HG03108 (cell line): ENCODE data around the gene GFI1B.
A peak's percentile ranks its signal among the peaks of the same experiment; 100 is the strongest.
"Not testable (repeated sequence)": the region's sequence is repeated elsewhere in the genome, so short reads cannot be mapped to it uniquely, and the experiment has no call there.

Experiments
- ATAC-seq: cut with Tn5 transposase; IDR thresholded peaks from one replicate; pipeline ENCODE4 v1.9.1; 2021; ENCODE audit warnings: moderate library complexity; ENCODE audit not compliant: unreplicated experiment

The GFI1B gene

DNA sequence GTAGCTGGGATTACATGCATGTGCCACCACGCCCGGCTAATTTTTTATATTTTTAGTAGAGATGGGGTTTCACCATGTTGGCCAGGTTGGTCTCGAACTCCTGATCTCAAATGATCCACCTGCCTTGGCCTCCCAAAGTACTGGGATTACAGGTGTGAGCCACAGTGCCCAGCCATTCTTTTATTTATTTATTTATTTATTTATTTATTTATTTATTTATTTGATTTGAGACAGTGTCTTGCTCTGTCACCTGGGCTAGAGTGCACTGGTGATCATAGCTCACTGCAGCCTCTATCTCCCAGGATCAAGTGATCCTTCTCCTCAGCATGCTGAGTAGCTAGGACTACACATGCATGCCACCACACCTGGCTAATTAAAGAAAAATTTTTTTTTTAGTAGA, 10.6 kb upstream of the GFI1B start:
- ATAC-seq, result not testable (repeated sequence)

DNA sequence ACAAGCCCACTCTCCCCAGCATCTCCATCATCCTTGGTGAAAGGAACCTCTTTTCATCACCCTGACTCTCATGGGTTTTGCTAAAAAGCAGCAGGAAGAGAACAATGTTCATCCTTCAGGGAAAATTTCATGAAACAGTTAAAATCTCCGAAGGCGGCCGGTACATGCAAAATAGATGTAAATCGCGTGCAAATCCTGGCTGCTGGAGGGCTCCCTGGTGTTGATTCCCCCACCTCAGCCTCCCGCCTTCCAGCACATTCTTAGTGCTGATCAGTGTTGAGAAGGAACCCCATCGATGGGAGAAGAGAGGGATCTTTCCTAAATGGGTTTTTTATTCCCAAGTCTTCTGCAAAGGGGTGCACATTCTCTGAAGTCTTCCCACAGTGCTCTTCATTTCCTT, 8.7 kb upstream of the GFI1B start:
- ATAC-seq, result no peak

- no peak for ATAC-seq
These were observed 8.0 kb upstream of the GFI1B start for GRCh38 chr9:132970324-132971062.

- no peak for ATAC-seq
These were observed 5.3 kb upstream of the GFI1B start for GRCh38 chr9:132973166-132973565.

GRCh38 chr9:132973713-132974112, 4.8 kb upstream of the GFI1B start:
- ATAC-seq, result no peak

- no peak for ATAC-seq
These were observed 2.5 kb upstream of the GFI1B start for GRCh38 chr9:132975961-132976360.

DNA sequence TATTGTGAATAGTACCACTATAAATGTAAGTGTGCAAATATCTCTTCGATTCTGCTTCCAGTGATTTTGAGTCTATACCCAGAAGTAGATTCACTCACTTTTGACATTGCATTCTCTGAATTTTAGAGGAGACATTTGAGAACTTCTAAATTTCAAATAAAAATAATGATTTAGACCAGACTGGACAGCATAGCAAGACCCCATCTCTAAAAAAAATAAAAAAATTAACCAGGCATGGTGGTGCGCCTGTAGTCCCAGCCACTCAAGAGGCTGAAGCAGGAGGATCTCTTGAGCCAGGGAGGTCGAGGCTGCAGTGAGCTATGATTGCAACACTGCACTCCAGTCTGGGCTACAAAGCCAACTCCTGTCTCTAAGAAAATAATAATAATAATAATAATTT, 1.9 kb upstream of the GFI1B start:
- ATAC-seq, result no peak

DNA sequence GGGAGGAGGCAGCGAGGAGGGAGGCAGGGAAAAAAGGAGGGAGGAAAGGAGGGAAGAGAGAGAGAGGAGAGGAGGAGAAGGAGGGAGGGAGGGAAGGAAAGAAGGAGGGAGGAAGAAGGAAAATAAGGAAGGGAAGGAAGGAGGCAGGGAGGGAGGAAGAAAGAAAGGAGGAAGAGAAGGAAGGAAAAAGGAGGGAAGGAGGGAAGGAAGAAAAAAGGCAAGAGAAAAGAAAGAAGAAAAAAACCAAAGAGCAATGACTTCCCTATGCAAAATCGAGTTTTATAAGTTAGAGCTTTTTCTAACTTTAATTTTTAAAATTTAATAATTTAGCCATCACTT, 413 bp upstream of the GFI1B start:
- no peak for ATAC-seq

DNA sequence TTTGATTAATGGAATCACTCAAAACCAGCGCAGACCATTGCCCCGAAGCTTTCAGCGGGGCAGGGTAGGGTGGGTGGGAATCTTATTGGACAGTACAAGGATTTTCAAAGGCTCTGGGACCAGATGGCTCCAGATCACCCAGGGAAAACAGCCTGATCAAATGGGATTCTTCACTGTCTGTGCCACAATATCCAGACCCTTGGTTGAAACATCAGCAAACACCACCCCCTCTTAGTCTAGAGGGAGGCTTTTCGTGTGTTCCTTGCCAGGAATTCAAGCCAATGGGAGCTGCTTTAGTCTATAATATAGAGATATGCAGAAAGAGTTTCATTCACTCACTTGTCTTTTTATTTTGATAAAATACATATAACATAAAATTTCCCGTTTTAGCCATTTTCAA, 1.7 kb downstream of the GFI1B start:
- no peak for ATAC-seq

DNA sequence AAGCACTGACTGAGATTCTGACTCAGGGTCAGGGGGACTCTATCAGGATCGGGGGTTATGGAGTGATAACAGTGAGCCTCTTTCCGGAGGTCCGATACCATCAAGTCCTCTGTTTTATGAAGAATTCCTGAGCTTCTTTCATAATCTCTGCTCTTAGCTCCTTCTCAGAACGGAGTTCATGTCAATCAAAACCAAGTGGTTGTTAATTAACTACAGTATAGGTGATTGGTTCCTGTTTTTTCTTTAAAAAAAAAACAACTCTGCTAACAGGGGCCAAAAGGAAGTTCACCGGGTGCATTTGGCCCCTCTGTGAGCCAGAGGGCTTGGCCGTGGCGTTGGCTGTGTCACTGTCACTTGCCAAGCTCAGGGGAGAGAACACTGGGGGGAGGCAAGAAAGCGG, 4.0 kb downstream of the GFI1B start:
- ATAC-seq, result peak; percentile 58

DNA sequence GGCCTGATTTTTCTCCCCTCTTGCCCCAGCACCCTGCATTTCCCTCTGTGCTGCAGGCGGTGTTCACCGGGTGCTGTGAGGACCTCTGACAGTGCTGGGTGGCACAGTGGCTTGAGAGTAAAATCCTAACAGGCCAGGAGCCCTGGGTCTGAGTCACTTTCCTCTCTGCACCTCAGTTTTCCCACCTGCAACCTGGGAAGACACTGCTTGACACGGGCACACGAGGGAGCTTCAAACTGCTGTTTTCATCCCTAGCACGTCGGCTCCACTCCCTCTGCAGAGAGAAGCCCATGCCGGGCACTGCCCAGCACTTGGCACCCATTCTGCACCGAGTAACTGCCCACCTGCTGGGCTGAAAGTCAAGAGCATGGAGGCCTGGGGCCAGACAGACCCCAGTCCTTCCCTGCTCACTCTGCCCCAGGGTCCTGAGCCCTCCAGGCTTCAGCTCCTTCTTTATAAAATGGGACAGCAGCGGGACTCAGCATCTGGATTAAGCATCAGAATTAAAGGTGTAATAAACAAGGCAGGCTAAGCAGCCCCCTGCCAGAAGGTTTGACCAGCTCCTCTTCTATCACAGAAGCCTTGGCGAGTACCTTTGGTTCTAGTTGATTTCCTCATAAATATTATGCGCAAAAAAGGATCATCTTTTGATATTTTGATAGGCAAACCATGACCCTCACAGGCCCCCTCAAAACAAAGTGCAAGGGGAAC, 5.2 kb downstream of the GFI1B start:
- no peak for ATAC-seq

DNA sequence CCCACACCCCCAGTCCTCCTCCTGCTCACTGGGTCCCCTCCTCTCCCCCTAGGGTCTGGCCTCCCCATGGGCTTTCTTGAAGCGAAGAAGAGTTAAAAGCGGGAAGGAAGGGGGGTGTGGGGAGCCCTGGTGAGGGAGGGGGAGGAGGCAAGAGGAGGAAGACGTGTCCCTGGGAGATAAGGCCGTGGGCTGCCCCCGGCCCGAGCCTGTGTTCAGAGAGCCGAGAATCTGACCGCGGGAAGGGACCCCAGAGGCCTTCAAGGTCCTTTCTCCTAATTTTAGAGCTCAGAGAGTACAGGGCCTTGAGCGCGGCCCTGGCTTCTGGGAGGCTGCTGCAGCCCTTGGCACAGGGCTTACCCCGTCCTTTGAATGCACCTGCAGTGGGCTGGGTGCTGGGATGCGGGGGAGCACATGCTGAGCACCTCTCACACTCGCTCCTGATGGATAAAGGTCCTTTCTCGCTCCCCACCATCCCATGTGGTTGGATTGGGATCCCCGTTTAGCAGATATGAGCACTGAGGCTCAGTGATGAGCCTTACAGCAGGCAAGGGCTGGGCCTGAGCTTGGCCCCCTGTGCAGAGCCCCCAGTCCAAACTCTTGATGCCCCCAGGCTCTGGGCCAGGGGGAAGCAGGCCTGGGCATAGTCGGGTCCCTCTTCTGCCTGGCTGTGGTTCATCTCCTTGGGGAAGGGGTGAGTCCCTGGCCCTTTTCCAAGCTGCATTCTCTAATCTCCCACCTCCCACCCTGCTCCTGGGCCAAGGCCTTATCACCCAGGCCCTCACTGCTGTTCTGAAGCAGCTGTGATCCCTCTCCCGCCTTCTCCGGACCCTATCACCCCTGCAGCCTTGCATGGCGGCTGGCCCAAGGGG, 5.9 kb downstream of the GFI1B start:
- ATAC-seq, result no peak

- no peak for ATAC-seq
These were observed 6.5 kb downstream of the GFI1B start for GRCh38 chr9:132985071-132985350.

DNA sequence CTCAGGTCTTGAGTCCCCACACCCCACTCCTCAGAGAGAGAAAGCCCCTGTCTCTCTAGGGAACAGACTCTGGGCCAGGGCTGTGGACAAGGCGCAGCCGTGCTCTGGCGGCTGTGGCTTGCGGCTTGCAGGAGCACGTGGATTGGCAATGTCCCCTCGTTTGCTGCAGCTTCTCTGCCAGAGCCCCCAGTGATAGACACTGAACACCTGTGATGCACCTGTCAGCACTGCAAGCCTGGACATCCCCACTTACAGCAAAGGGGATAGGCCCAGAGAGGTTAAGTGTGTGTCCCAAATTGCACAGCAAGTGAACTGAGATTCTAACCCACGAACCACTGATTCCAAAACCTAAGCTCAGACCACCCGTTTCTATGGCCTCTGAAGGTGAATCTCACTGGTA, 7.0 kb downstream of the GFI1B start:
- ATAC-seq, result no peak

GRCh38 chr9:132986114-132986513, 7.6 kb downstream of the GFI1B start:
- no peak for ATAC-seq

DNA sequence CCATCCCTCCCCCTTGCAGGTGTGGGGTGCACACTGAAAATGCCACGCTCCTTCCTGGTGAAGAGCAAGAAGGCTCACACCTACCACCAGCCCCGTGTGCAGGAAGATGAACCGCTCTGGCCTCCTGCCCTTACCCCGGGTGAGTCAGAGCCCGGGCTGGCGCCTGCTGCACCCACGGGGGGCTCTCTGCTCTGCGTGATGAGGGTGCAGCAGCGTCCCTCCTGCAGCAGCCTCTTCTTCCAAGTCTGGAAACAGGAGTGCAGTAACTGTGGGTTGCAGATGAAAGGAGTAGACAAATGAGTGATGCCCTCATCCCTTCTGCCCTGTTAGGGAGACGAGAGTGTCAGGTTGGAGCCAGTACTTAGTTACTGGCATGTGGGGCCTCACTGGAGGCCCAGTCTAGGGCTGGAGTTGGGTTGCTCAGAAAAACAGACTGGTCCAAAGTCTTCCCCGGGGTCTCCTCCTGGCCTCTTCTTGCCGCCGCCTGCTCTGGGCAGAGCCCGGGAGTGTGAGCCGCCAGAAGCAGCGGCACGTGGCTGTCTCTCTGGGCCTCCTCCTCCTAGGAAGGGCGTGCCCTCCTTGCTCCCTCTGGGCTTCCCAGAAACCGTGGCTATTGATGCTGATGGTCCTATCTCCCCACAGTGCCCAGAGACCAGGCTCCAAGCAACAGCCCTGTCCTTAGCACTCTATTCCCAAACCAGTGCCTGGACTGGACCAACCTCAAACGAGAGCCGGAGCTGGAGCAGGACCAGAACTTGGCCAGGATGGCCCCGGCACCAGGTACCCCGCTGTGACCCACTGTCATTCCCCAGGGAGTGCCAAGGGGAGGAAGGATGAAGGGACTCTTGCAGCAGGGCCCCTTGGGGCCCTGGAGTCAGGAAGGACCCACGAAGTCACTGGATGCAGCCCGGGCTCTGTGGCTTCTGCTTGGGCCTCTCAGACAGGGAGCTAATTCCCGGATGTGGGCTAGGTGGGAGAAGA, 8.4 kb downstream of the GFI1B start:
- ATAC-seq, result no peak

DNA sequence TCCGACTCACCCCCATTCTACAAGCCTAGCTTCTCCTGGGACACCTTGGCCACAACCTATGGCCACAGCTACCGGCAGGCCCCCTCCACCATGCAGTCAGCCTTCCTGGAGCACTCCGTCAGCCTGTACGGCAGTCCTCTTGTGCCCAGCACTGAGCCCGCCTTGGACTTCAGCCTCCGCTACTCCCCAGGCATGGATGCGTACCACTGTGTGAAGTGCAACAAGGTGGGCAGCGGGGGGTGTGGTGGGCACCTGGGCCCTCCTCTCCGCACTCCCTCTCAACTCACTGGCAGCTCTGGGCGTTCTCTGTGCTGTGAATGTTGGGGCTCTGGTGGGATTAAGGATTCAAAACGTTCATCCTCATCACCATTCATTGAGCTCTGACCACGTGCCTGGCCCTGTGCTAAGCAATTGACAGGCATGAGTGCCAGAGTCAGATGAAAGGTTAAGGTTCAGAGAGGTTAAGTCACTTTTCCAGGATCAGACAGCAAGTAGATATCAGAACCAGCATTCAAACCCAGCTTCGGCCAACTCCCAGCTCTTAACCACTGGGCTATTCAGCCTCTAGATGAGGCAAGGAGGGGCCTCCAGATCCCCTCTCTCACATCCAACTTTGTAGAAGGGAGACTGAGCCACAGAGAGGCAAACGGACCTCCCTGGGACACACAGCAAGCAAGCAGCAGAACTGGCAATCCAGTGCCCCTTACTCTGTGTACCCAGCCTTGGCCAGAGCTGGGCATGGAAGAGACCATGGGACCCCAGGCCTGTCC, 9.9 kb downstream of the GFI1B start:
- ATAC-seq, result no peak

DNA sequence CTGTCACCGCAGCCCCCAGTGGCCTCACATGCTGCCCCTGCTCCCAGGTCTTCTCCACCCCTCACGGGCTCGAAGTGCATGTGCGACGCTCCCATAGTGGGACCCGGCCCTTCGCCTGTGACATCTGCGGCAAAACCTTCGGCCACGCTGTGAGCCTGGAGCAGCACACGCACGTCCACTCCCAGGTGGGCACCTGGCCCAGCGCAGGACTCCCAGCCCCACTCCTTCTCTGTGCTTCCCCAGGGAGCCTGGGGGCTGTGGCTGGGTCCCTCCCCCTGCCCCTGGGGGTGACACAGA, 10.5 kb downstream of the GFI1B start:
- no peak for ATAC-seq

DNA sequence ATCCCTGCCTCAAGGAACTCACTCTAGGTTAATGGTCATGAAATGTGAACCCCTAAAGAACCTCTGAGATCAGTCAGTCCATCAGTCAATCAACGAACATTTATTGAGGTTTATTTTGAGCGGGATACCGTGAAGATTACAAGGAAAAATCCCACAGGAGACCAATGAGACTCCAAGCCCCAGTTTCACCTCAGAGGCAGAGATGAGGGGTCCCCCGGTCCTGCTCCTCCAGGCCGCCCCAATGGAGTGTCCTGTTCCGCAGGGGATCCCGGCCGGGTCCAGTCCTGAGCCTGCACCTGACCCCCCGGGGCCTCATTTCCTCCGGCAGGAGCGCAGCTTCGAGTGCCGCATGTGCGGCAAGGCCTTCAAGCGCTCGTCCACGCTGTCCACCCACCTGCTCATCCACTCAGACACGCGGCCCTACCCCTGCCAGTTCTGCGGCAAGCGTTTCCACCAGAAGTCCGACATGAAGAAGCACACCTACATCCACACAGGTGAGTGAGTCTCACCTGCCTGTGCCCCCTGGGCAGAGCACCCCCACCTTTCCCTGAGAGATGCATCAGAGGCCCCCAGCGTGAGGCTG, 11.0 kb downstream of the GFI1B start:
- ATAC-seq, result no peak

DNA sequence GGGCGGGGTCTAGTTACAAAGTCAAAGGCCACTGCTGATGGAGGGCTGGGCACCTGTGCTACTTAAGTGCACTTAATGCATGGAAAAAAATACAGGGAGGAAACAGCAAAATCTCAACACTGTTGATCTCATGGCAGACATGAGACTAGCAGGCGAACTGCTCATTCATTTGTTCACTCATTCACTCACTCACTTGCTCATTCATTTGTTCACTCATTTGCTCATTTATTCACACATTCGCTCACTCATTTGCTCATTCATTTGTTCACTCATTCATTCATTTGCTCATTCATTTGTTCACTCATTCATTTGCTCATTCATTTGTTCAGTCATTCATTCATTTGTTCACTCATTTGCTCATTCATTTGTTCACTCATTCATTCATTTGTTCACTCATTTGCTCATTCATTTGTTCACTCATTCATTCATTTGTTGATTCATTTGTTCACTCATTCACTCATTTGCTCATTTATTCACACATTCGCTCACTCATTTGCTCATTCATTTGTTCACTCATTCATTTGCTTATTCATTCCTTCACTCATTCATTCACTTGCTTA, 11.6 kb downstream of the GFI1B start:
- ATAC-seq, result not testable (repeated sequence)
